ENCODE data around the gene TRAF4.

The TRAF4 gene

DNA sequence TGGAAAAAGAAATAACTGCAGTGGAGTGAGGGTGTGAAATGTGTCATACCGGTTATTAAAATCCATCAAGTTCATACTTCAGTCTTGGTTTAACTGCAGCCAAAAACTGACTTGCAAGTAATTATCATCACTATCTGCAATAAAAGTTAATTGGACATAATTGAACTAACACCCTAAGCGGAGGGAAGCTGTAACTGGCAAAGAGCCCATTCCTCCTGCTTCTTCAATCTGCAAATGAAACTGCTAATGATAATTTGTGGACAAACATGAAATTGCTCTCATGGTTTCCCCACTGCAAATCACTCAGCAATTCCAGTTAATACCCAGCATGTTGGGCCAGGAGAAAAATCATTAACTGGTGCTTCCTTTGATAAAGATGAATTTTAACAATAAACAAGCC is 52.3 kb downstream of the TRAF4 start:
- TF ChIP-seq CTCF (IDR thresholded peaks at IDR 0.05; ENCODE audit: borderline replicate concordance, insufficient read depth, low read depth, low read length): no peak

More for the DNA sequence above, 52.3 kb downstream of the TRAF4 start:
- H3K4me3 ChIP-seq (ENCODE audit: low read depth, low read length): no peak overlapping the region
